ENCODE data around the gene SLC16A12.

SLC16A12 gene

GRCh38 chr10:89471110-89471809 is 64.1 kb downstream of the SLC16A12 start:
- Histone ChIP-seq H3F3A (ENCODE audit: low read depth) (no peaks in the 10 kb centered on the region), H3K9me3 (ENCODE audit: insufficient read depth, low read depth, low read length) (no peaks in the 10 kb centered on the region), H3K36me3 (ENCODE audit: insufficient read depth, low read length) (no peaks in the 10 kb centered on the region), H2AFZ (ENCODE audit: low read length) (peak overlapping the region; percentile 84), H3K4me1 (ENCODE audit: insufficient read depth, low read length, poor library complexity, severe bottlenecking) (peaks cover 18% of the 10 kb centered on the region), H3K4me3 (ENCODE audit: low read length, poor library complexity, severe bottlenecking) (no peak overlapping the region), H3K4me2 (ENCODE audit: low read depth, low read length, poor library complexity, severe bottlenecking) (no peak overlapping the region), H3K79me2 (ENCODE audit: insufficient read depth, low read length) (no peaks in the 10 kb centered on the region), H3K27me3 (ENCODE audit: insufficient read depth, low read length, poor library complexity, severe bottlenecking) (no peaks in the 10 kb centered on the region), H3K9ac (ENCODE audit: low read depth, low read length, poor library complexity, severe bottlenecking) (no peak overlapping the region), H4K20me1 (ENCODE audit: insufficient read depth, low read length, poor library complexity, severe bottlenecking) (no peaks in the 10 kb centered on the region), H3K9me2 (replicated peaks; ENCODE audit: low read depth, low read length) (no peaks in the 10 kb centered on the region)
- TF ChIP-seq CTCF (conservative IDR thresholded peaks at IDR 0.05; ENCODE audit: low read length): no peak
- TF ChIP-seq EZH2phosphoT487 (IDR thresholded peaks at IDR 0.05; ENCODE audit: borderline replicate concordance): no peak

DNA sequence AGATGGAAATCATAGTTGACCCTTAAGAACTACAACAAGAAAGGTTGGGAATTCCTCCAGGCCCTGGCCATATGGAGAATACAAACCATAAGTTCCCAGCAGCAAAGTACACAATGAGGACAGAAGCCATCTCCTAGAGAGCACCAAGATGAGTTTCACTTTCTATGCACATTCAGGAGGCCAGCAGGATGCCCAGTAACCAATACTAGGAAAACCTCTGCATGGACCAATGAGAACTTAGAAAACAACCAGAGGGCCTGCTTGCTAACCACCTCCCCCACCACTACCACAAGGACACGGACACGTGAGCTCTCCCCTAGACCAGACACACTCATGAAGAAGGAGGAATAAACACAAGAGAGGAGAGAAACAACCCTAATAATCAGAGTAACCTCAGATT is 64.8 kb downstream of the SLC16A12 start:
- H2AFZ ChIP-seq (ENCODE audit: low read length): peak overlapping the region; percentile 84
- H3K27me3 ChIP-seq (ENCODE audit: insufficient read depth, low read length, poor library complexity, severe bottlenecking): no peaks in the 10 kb centered on the region
- H3K36me3 ChIP-seq (ENCODE audit: insufficient read depth, low read length): no peaks in the 10 kb centered on the region
- no peaks in the 10 kb centered on the region for H3F3A ChIP-seq (ENCODE audit: low read depth)
- no peak for TF ChIP-seq EZH2phosphoT487 (IDR thresholded peaks at IDR 0.05; ENCODE audit: borderline replicate concordance)
- TF ChIP-seq CTCF (conservative IDR thresholded peaks at IDR 0.05; ENCODE audit: low read length): no peak
- H3K9ac ChIP-seq (ENCODE audit: low read depth, low read length, poor library complexity, severe bottlenecking): no peak overlapping the region
- no peaks in the 10 kb centered on the region for H4K20me1 ChIP-seq (ENCODE audit: insufficient read depth, low read length, poor library complexity, severe bottlenecking)
- no peaks in the 10 kb centered on the region for H3K9me2 ChIP-seq (replicated peaks; ENCODE audit: low read depth, low read length)
- H3K4me1 ChIP-seq (ENCODE audit: insufficient read depth, low read length, poor library complexity, severe bottlenecking): peaks cover 18% of the 10 kb centered on the region
- H3K9me3 ChIP-seq (ENCODE audit: insufficient read depth, low read depth, low read length): no peaks in the 10 kb centered on the region
- no peak overlapping the region for H3K4me3 ChIP-seq (ENCODE audit: low read length, poor library complexity, severe bottlenecking)
- no peaks in the 10 kb centered on the region for H3K79me2 ChIP-seq (ENCODE audit: insufficient read depth, low read length)
- peak overlapping the region; percentile 12 for H3K4me2 ChIP-seq (ENCODE audit: low read depth, low read length, poor library complexity, severe bottlenecking)

GRCh38 chr10:89469517-89469916 is 65.9 kb downstream of the SLC16A12 start:
- Histone ChIP-seq H3K4me2 (ENCODE audit: low read depth, low read length, poor library complexity, severe bottlenecking) (no peak overlapping the region), H3K9me3 (ENCODE audit: insufficient read depth, low read depth, low read length) (no peaks in the 10 kb centered on the region), H3F3A (ENCODE audit: low read depth) (no peaks in the 10 kb centered on the region), H3K27me3 (ENCODE audit: insufficient read depth, low read length, poor library complexity, severe bottlenecking) (no peaks in the 10 kb centered on the region), H3K36me3 (ENCODE audit: insufficient read depth, low read length) (no peaks in the 10 kb centered on the region), H3K4me3 (ENCODE audit: low read length, poor library complexity, severe bottlenecking) (no peak overlapping the region), H3K79me2 (ENCODE audit: insufficient read depth, low read length) (no peaks in the 10 kb centered on the region), H3K9me2 (replicated peaks; ENCODE audit: low read depth, low read length) (no peaks in the 10 kb centered on the region), H3K9ac (ENCODE audit: low read depth, low read length, poor library complexity, severe bottlenecking) (no peak overlapping the region), H4K20me1 (ENCODE audit: insufficient read depth, low read length, poor library complexity, severe bottlenecking) (no peaks in the 10 kb centered on the region), H2AFZ (ENCODE audit: low read length) (no peak overlapping the region), H3K4me1 (ENCODE audit: insufficient read depth, low read length, poor library complexity, severe bottlenecking) (peaks cover 18% of the 10 kb centered on the region)
- TF ChIP-seq EZH2phosphoT487 (IDR thresholded peaks at IDR 0.05; ENCODE audit: borderline replicate concordance): no peak
- TF ChIP-seq CTCF (conservative IDR thresholded peaks at IDR 0.05; ENCODE audit: low read length): no peak

All from Loucy (cell line).